Neuronal stem cell (in vitro differentiated cells): ENCODE data around the gene COPS4.

Source experiments
- DNase-seq: peaks from one replicate; pipeline ENCODE4 v3.0.0-alpha.2; 2013; ENCODE audit warnings: low spot score
- H2AFZ ChIP-seq: one replicate; pipeline ENCODE4 v1.6.1; 2013; ENCODE audit warnings: mild to moderate bottlenecking, low read length, inconsistent platforms
- H2AK5ac ChIP-seq: 2 replicates; pipeline ENCODE4 v1.6.1; 2013; ENCODE audit warnings: low read depth, mild to moderate bottlenecking, inconsistent platforms, low read length, moderate library complexity, mixed read lengths
- H2BK120ac ChIP-seq: 2 replicates; pipeline ENCODE4 v1.6.1; 2013; ENCODE audit warnings: low read depth, mild to moderate bottlenecking, inconsistent platforms, low read length, moderate library complexity, mixed read lengths
- H2BK12ac ChIP-seq: one replicate; pipeline ENCODE4 v1.6.1; 2013; ENCODE audit warnings: low read length, inconsistent platforms
- H2BK15ac ChIP-seq: 2 replicates; pipeline ENCODE4 v1.6.1; 2013; ENCODE audit warnings: mild to moderate bottlenecking, low read length, inconsistent platforms, mixed read lengths
- H2BK5ac ChIP-seq: one replicate; pipeline ENCODE4 v1.6.1; 2013; ENCODE audit warnings: inconsistent platforms, mild to moderate bottlenecking, low read length, moderate library complexity
- H3K14ac ChIP-seq: one replicate; pipeline ENCODE4 v1.6.1; 2013; ENCODE audit warnings: low read length, inconsistent platforms
- H3K18ac ChIP-seq: 2 replicates; pipeline ENCODE4 v1.6.1; 2013; ENCODE audit warnings: low read length, inconsistent platforms
- H3K23ac ChIP-seq: 2 replicates; pipeline ENCODE4 v1.6.1; 2013; ENCODE audit warnings: low read depth, mild to moderate bottlenecking, mixed read lengths, low read length, inconsistent platforms; ENCODE audit not compliant: poor library complexity
- H3K27ac ChIP-seq: replicated peaks from 3 replicates; pipeline ENCODE4 v1.5.1; 2013; ENCODE audit warnings: low read length, inconsistent platforms
- H3K27me3 ChIP-seq, 3 experiments: 2 replicates each; pipeline ENCODE4 v1.6.1; 2013; ENCODE audit warnings: low read length in 3 of 3, mild to moderate bottlenecking in 2 of 3, inconsistent platforms in 1 of 3, low read depth in 1 of 3, mixed read lengths in 1 of 3, moderate library complexity in 1 of 3; ENCODE audit not compliant: control insufficient read depth in 3 of 3, insufficient read depth in 3 of 3
- H3K36me3 ChIP-seq, 2 donors: replicated peaks in 1 of 2; 2 replicates each; pipeline ENCODE4 v1.6.1; 2013; ENCODE audit warnings: low read length in 2 of 2; ENCODE audit not compliant: control insufficient read depth in 2 of 2, insufficient read depth in 2 of 2
- H3K4ac ChIP-seq: 2 replicates; pipeline ENCODE4 v1.6.1; 2013; ENCODE audit warnings: inconsistent platforms, mild to moderate bottlenecking, low read length, moderate library complexity
- H3K4me1 ChIP-seq, 2 donors: 1 replicate in 1 of 2; 2 replicates in 1 of 2; pipeline ENCODE4 v1.6.1; 2013; ENCODE audit warnings: low read length in 2 of 2, low read depth in 1 of 2; ENCODE audit not compliant: control insufficient read depth in 2 of 2, insufficient read depth in 1 of 2
- H3K4me2 ChIP-seq: one replicate; pipeline ENCODE4 v1.6.1; 2013; ENCODE audit warnings: mild to moderate bottlenecking, low read length, inconsistent platforms; ENCODE audit not compliant: insufficient read depth, poor library complexity, severe bottlenecking
- H3K4me3 ChIP-seq, 2 donors: 2 replicates each; pipeline ENCODE4 v1.5.1; 2013; ENCODE audit warnings: low read length in 2 of 2, mild to moderate bottlenecking in 2 of 2, inconsistent platforms in 1 of 2, moderate library complexity in 1 of 2
- H3K79me1 ChIP-seq: one replicate; pipeline ENCODE4 v1.6.1; 2013; ENCODE audit warnings: low read depth, mild to moderate bottlenecking, inconsistent platforms, low read length, moderate library complexity
- H3K9ac ChIP-seq: one replicate; pipeline ENCODE4 v1.6.1; 2013; ENCODE audit warnings: mild to moderate bottlenecking, low read depth, low read length, inconsistent platforms; ENCODE audit not compliant: poor library complexity
- H3K9me3 ChIP-seq, 2 donors: replicated peaks in 1 of 2; 2 replicates each; pipeline versions ENCODE3 to v1.6.1; 2013; ENCODE audit warnings: low read length in 2 of 2, mild to moderate bottlenecking in 2 of 2, inconsistent platforms in 1 of 2, low read depth in 1 of 2, mixed read lengths in 1 of 2, moderate library complexity in 1 of 2; ENCODE audit not compliant: control insufficient read depth in 2 of 2, insufficient read depth in 1 of 2
- H4K8ac ChIP-seq: one replicate; pipeline ENCODE4 v1.6.1; 2013; ENCODE audit warnings: low read depth, mild to moderate bottlenecking, inconsistent platforms, low read length, moderate library complexity
- H4K91ac ChIP-seq: one replicate; pipeline ENCODE4 v1.6.1; 2013; ENCODE audit warnings: low read length, low read depth, mild to moderate bottlenecking, inconsistent platforms; ENCODE audit not compliant: poor library complexity
- WGBS, 2 donors: extraction: QIAGEN DNeasy Blood & Tissue Kit; methylation state at CpG; one replicate each; pipeline ENCODE4 v1.1.7; 2013; ENCODE audit warnings: missing lambda C conversion rate in 2 of 2, mixed read lengths in 1 of 2; ENCODE audit not compliant: insufficient read length in 2 of 2, insufficient replicate concordance in 1 of 2; ENCODE audit errors: extremely low coverage in 2 of 2; 5-methylcytosine and 5-hydroxymethylcytosine counted together

The COPS4 gene

DNA sequence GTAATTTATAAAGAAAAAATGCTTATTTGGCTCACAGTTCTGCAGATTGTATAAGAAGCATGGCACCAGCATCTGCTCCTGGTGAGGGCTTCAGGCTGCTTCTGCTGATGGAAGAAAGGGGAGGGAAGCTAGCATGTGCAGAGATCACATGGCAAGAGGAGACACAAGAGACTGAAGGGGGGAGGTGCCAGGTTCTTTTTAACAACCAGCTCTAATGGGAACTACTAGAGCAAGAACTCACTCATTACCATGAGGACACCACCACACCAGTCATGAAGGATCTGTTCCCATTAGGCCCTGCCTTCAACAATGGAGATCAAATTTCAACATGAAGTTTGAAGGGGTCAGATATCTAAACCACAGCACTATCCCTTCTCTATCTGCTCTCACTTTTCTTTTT is 9.4 kb upstream of the COPS4 start:
- Histone ChIP-seq H4K8ac (no peak overlapping the region), H3K4me3 (no peak overlapping the region), H3K14ac (no peak overlapping the region), H2BK120ac (no peak overlapping the region), H2AFZ (peak overlapping the region; percentile 80), H2BK15ac (no peak overlapping the region), H2AK5ac (no peak overlapping the region), H3K27me3 (peaks cover 0 to 3% (median 0%) of the 10 kb centered on the region in 3 experiments), H3K79me1 (no peaks in the 10 kb centered on the region), H3K18ac (no peak overlapping the region), H3K36me3 (no peaks in the 10 kb centered on the region), H2BK12ac (no peak overlapping the region), H3K9ac (no peak overlapping the region), H3K27ac (no peak overlapping the region), H3K4me1 (no peaks in the 10 kb centered on the region), H2BK5ac (no peak overlapping the region), H4K91ac (no peak overlapping the region), H3K23ac (no peak overlapping the region), H3K9me3 (peaks cover 1 to 6% of the 10 kb centered on the region in 2 donors), H3K4me2 (no peak overlapping the region), H3K4ac (no peak overlapping the region)
- DNase-seq = no peak

DNA sequence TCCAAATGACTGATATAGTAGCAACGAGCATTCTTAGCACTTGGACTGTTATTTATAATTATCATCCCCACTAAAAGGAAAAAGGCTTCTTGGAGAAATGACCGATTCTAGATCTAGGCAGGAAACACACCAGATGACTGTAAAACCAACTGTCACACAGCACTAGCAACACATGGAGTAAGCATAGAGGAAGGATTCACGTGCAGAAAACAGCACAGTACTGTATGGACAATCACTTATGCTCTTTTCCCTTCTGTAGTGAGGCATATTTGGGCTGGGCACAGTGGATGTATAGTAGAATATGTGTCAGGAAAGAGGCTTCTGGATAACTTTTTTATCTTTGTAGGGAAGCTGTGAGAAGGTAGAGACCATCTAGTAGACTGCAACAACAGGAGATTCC is 6.0 kb upstream of the COPS4 start:
- Histone ChIP-seq H3K9me3 (peaks cover 1 to 6% of the 10 kb centered on the region in 2 donors), H4K8ac (no peak overlapping the region), H3K9ac (no peak overlapping the region), H3K4me2 (no peak overlapping the region), H3K4ac (no peak overlapping the region), H3K14ac (no peak overlapping the region), H3K23ac (no peak overlapping the region), H3K4me1 (no peaks in the 10 kb centered on the region), H3K4me3 (no peak overlapping the region), H2BK15ac (no peak overlapping the region), H2AFZ (peak overlapping the region; percentile 54), H3K36me3 (no peaks in the 10 kb centered on the region), H2BK5ac (no peak overlapping the region), H4K91ac (no peak overlapping the region), H2BK12ac (no peak overlapping the region), H2BK120ac (no peak overlapping the region), H3K79me1 (no peaks in the 10 kb centered on the region), H3K27me3 (peaks cover 0 to 3% (median 0%) of the 10 kb centered on the region in 3 experiments), H2AK5ac (no peak overlapping the region), H3K27ac (no peak overlapping the region), H3K18ac (no peak overlapping the region)
- no CpG with 5 or more reads among the region's 3 CpGs for WGBS, 2 donors
- DNase-seq = no peak

DNA sequence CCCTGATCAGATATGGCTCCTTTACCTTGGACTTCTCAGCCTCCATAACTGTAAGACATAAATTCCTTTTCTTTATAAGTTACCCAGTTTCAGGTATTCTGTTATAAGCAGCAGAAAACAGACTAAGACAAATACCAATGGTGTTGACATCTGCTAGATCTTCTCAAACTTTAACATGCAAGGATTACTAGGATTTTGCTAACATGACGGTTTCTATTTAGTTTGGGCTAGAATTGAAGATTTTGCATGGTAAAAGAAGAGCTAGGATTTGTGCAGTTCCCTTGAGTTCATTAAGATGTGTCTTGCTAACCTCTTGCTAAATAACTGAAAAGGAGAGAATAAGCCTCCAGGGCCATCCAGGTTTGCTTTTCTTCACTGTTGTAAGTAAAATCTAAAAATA is 5.3 kb upstream of the COPS4 start:
- Histone ChIP-seq H3K9me3 (peaks cover under 1 to 4% of the 10 kb centered on the region in 2 donors), H2AFZ (peak overlapping the region; percentile 55), H3K27me3 (peaks cover 0 to 3% (median 0%) of the 10 kb centered on the region in 3 experiments), H3K4me2 (no peak overlapping the region), H2BK5ac (no peak overlapping the region), H3K36me3 (no peaks in the 10 kb centered on the region), H2BK120ac (no peak overlapping the region), H4K91ac (no peak overlapping the region), H2AK5ac (no peak overlapping the region), H4K8ac (no peak overlapping the region), H3K4me1 (no peaks in the 10 kb centered on the region), H3K23ac (no peak overlapping the region), H2BK15ac (no peak overlapping the region), H2BK12ac (no peak overlapping the region), H3K4ac (no peak overlapping the region), H3K4me3 (no peak overlapping the region), H3K14ac (no peak overlapping the region), H3K27ac (no peak overlapping the region), H3K9ac (no peak overlapping the region), H3K18ac (no peak overlapping the region), H3K79me1 (no peaks in the 10 kb centered on the region)
- WGBS, 2 donors = no CpG with 5 or more reads among the region's 1 CpG
- no peak for DNase-seq

GRCh38 chr4:83036991-83037665 is 2.1 kb downstream of the COPS4 start:
- no peak overlapping the region for H3K4ac ChIP-seq
- peaks cover 0 to 7% of the 10 kb centered on the region in 2 donors for H3K36me3 ChIP-seq
- no CpG with 5 or more reads among the region's 5 CpGs for WGBS, 2 donors
- H2BK5ac ChIP-seq = no peak overlapping the region
- no peaks in the 10 kb centered on the region for H3K27me3 ChIP-seq
- no peak overlapping the region for H2BK15ac ChIP-seq
- no peak overlapping the region for H2BK120ac ChIP-seq
- no peak for DNase-seq
- H2AFZ ChIP-seq = no peak overlapping the region
- no peak overlapping the region for H4K8ac ChIP-seq
- H3K9ac ChIP-seq = no peak overlapping the region
- no peaks in the 10 kb centered on the region for H3K79me1 ChIP-seq
- H3K4me3 ChIP-seq = no peak overlapping the region
- no peak overlapping the region for H3K18ac ChIP-seq
- H3K4me1 ChIP-seq = peaks cover 0 to 12% of the 10 kb centered on the region in 2 donors
- no peaks in the 10 kb centered on the region for H3K9me3 ChIP-seq
- H2AK5ac ChIP-seq = no peak overlapping the region
- no peak overlapping the region for H3K14ac ChIP-seq
- no peak overlapping the region for H3K23ac ChIP-seq
- H3K27ac ChIP-seq = no peak overlapping the region
- H2BK12ac ChIP-seq = no peak overlapping the region
- H4K91ac ChIP-seq = no peak overlapping the region
- H3K4me2 ChIP-seq = no peak overlapping the region
